HG03575 (cell line): ENCODE results near the gene DHFR.
"Not testable (repeated sequence)": the region's sequence is repeated elsewhere in the genome, so short reads cannot be mapped to it uniquely, and the experiment has no call there.

ENCODE experiments used
- ATAC-seq: cut with Tn5 transposase; IDR thresholded peaks from one replicate; pipeline ENCODE4 v1.9.1; 2021; ENCODE audit not compliant: unreplicated experiment, insufficient number of reproducible peaks, low FRiP score; ENCODE audit errors: extremely low read depth

Gene DHFR

DNA sequence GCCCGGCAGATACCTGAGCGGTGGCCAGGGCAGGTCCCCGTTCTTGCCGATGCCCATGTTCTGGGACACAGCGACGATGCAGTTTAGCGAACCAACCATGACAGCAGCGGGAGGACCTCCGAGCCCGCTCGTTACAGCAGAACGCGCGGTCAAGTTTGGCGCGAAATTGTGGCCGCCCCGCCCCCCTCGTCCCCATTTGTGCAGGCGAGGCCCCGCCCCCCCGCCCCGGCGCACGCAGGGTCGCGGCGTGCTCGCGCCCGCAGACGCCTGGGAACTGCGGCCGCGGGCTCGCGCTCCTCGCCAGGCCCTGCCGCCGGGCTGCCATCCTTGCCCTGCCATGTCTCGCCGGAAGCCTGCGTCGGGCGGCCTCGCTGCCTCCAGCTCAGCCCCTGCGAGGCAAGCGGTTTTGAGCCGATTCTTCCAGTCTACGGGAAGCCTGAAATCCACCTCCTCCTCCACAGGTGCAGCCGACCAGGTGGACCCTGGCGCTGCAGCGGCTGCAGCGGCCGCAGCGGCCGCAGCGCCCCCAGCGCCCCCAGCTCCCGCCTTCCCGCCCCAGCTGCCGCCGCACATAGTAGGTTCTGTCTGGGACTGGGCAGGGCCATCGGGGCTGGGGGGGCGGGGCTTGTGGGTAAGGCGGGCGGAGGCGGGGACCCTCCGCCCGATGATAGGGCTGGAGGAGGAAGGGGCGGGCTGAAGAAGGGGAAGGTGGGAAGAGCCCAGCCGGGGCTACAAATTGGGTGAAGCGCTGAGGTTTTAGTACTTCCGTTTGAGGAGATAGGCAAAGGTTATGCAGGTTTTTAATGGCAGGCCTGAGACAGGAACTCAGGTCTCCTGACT, at the start of gene DHFR, which contains the start of gene MSH3:
DHFR (minus strand) TSS at position 593 of the 840 bp plus-strand sequence; CDS start at position 99, 494 bp downstream.
MSH3 (plus strand) TSS at position 262 of the 840 bp plus-strand sequence; CDS start at position 338, 76 bp downstream.
- no peak for ATAC-seq

GRCh38 chr5:80704221-80704620, 49.4 kb upstream of the DHFR start:
- ATAC-seq = no peak

- no peak for ATAC-seq
Observed at GRCh38 chr5:80703747-80704146, 49.0 kb upstream of the DHFR start.

DNA sequence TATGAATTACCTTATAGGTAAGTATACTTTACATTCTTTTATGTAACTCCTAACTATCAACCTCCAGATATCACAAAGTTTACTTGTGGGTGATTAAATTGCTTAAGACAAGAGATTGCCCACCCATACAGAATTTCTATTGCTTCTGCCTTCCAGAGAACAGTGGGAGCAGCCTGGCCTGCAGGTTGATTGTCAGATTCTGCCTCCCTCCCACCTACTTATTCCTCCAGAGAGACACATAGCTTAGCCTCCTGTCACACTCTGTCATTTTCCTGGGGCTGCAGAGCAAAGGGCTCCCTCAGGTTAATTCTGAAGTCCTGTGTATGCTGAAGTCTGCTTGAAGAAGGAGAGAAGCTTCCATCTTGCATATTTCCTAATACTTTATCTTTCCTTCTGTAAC, 48.5 kb upstream of the DHFR start:
- ATAC-seq = no peak

DNA sequence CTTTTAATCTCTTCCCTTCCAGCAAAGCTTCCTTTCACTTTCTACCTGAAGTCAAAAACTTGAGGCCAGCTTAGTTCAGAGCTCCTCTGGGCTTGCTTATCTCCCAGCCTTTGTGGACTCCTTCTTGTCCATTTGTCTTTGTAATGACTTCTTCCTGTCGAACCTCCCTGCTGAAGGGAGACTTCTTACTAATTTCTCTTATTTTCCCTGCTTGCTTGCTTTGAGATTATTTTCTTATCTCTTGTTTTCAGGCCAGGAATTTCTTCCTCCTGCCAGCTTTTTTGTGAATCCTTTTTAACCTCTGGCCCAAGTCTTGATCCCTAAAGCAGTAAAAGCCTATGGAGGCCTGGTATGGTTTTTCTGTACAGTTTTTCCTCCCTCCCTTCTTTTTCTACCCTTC, 46.8 kb upstream of the DHFR start:
- ATAC-seq = no peak

DNA sequence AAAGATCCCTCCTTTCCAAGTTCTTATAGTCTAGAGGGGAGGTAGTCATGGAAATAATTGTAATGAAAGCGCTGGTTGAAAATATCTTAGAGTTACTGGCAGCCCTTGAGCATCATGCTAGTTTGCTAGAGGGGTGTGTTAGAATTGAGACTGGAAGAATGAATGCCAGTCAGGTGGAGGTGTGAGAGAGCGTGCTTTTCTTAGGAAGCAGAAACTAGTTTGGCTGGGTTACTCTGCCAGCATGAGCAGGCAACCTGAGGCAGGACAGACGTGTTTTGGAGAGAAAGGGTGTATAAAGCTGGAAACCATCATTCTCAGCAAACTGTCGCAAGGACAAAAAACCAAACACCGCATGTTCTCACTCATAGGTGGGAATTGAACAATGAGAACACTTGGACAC, 43.6 kb upstream of the DHFR start:
- no peak for ATAC-seq

- no peak for ATAC-seq
Observed at GRCh38 chr5:80697100-80697499, 42.3 kb upstream of the DHFR start.

- no peak for ATAC-seq
Observed at GRCh38 chr5:80696450-80696849, 41.7 kb upstream of the DHFR start.

DNA sequence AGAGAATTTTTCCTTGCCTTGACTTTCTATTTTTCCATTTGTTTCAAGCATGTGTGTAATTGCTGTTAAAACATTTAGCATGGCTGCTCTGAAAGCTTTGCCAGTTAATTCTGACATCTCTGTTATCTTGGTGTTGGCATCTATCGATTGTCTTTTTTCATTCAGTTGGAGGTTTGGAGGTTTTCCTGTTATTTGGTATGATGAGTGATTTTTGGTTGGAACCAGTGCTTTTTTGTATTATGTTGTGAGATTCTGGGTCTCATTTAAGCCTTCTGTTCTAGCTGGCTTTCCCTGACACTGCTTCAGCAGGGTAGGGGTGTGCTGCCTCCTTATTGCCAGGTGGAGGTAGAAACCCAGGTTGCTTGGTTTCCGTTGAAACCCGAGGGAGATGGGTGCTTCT, 40.9 kb upstream of the DHFR start:
- no peak for ATAC-seq

DNA sequence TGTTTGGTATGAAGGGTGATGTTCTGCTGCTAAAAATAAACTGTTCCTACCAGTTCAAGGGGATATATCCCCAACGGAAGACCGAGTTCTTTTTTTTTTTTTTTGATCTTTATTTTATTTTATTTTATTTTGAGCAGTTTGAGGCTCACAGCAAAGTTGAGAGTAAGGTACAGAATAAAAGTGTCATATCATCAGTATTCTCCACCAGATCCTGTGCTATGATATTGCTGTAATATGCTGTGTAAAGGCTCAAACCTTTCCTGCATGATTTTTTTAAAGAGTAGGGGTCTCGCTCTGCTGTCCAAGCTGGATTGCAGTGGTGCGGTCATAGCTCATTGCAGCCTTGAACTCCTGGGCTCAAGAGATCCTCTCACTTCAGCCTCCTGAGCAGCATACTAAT, 34.8 kb upstream of the DHFR start:
- ATAC-seq = no peak

DNA sequence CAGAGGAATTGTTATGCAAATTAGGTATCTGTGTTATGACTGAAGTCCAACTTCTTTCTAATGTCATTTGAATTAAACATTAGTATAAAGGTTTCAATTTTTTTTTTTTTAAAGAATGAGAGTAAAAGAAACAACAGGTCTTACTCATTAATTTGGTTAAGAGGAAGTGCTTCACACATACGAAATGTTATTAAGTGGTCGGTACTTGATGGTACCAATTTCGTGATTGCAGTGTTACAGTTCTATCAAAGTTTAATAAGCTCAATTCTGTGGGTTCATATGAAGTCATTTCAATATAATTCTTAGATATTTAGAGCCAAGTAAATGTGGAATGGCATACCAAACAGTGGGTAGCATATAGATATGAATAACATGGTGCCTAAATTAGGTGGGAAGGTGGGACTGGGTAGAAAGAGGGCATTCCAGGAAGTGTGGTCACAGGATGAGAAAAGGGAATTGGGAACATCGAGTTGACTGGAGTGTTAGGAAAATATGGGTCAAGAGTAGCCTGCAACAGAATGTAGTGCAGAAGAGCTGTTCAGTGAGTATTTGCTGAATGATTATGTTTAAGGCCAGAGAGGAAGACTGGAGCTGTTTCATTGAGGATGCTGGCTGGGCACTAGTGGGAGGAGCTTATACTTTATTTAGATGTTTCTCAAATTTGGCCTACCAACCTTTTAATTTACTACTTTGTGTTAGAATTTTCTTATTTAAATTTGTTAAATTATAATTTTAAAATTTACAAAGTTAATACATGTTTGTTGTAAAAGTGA, 34.1 kb upstream of the DHFR start:
- no peak for ATAC-seq

- no peak for ATAC-seq
Observed at GRCh38 chr5:80686757-80687156, 32.0 kb upstream of the DHFR start.

- no peak for ATAC-seq
Observed at GRCh38 chr5:80676706-80677105, 21.9 kb upstream of the DHFR start.

- ATAC-seq = no peak
Observed at GRCh38 chr5:80672140-80672736, 17.5 kb upstream of the DHFR start.

GRCh38 chr5:80668016-80668969, 13.5 kb upstream of the DHFR start:
- ATAC-seq = no peak

DNA sequence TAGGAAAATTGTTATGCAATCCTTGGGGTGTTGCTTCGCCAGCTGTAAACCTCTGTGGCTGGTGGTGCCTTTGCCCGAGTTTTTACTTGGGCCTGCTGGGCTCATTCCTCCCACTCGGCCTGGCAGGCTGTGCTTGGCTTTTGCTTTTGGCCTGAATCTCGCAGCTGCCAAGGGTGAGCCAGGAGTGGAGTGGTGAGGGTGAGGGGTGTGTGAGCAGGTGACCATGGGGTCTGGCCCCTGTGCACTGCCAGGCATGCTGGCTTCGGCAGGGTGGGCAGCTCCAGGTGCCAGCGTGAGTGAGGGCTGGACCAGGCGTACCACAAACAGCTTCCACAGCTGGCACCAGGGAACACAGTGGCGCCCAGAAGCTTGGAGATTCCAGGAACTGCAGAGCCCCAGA, 12.6 kb upstream of the DHFR start:
- no peak for ATAC-seq

DNA sequence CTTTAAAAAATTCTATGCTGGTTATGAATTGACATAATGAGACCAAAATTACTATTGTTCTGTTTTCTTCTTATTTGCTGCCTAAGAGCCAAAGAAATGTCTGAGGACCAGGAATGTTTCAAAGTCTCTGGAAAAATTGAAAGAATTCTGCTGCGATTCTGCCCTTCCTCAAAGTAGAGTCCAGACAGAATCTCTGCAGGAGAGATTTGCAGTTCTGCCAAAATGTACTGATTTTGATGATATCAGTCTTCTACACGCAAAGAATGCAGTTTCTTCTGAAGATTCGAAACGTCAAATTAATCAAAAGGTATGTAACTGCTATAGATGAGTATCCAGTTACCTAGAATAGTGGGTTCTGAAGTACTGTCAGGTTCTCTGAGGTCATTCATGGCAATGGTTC, 10.3 kb upstream of the DHFR start:
- ATAC-seq = no peak

GRCh38 chr5:80662108-80662507, 7.3 kb upstream of the DHFR start:
- ATAC-seq = no peak

- not testable (repeated sequence) for ATAC-seq
Observed at GRCh38 chr5:80660661-80661060, 5.9 kb upstream of the DHFR start.
